Measurements from ENCODE around the gene MOB3C. TPM values are rescaled to one million over a fixed set of nuclear protein-coding genes. Genes with fewer than 3 reads are reported as not detected.
A peak's percentile ranks its signal among the peaks of the same experiment; 100 is the strongest.

MOB3C gene
- total and polyA plus RNA-seq, 2 of the 4 experiments (the other 2 are of a cell fraction) = 7.3 to 9.0 TPM

DNA sequence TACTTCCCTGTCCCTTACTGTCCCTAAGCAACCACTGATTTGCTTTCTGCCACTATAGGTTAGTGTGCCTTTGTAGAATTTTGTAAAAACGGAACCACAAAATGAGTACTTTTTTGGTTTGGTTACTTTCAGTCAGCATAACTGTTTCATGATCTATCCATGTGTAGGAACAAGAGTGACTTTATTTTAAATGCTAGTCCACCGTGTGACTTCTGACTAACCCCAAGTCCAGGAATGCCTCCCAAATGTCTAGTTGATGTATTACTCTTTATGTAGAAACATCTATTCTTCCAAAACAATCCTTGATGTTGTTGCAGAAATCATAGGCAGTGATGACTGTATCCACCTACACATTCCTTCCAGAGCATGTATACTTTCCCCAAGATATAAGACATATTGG is 30.2 kb upstream of the MOB3C start:
- Histone ChIP-seq H4K5ac (ENCODE audit: low read depth, low read length) (no peak overlapping the region), H3K14ac (replicated peaks; ENCODE audit: low read depth, low read length) (no peak overlapping the region), H3K4me1 (ENCODE audit: control insufficient read depth, insufficient read depth, low read length) (peaks cover 4% of the 10 kb centered on the region; the same call in 1 of the 2 replicates), H2AK9ac (replicated peaks; ENCODE audit: low read depth, low read length, poor library complexity) (no peak overlapping the region), H3K36me3 (ENCODE audit: control insufficient read depth, insufficient read depth, low read length) (peaks cover 12% of the 10 kb centered on the region), H3K79me1 (ENCODE audit: low read depth in 1 of 2, low read length in 2 of 2) (0 out of 4 replicates have a peak, but pooled peaks cover 0 to 3% of the 10 kb centered on the region in 2 experiments), H3K27ac (ENCODE audit: insufficient read depth, low read length) (no peak overlapping the region), H3K9me3 (ENCODE audit: control insufficient read depth, insufficient read depth, low read length) (0 out of 2 replicates have a peak, but pooled peaks cover 2% of the 10 kb centered on the region), H3K9me1 (ENCODE audit: insufficient read depth, low read length) (peaks cover 3% of the 10 kb centered on the region; the same call in 1 of the 2 replicates), H4K8ac (ENCODE audit: low read depth in 2 of 2, low read length in 2 of 2) (no peak overlapping the region), H3K9ac (ENCODE audit: low read depth, low read length) (no peak overlapping the region), H2BK5ac (ENCODE audit: low read depth, low read length, poor library complexity, severe bottlenecking) (no peak overlapping the region), H2BK120ac (ENCODE audit: low read depth, low read length) (no peak overlapping the region), H3K4ac (ENCODE audit: low read depth, low read length) (no peak overlapping the region), H4K91ac (ENCODE audit: insufficient read depth, low read depth, low read length) (no peak overlapping the region), H2AK5ac (ENCODE audit: low read depth, low read length) (no peak overlapping the region), H3K23ac (ENCODE audit: low read depth, low read length) (no peak overlapping the region), H2BK20ac (ENCODE audit: low read depth, low read length) (no peak overlapping the region), H3K4me3 (ENCODE audit: insufficient read depth, low read depth, low read length) (no peak overlapping the region), H2BK15ac (ENCODE audit: low read depth, low read length) (no peak overlapping the region), H3K56ac (ENCODE audit: extremely low read depth, insufficient read depth, low read length) (no peak overlapping the region), H4K20me1 (ENCODE audit: insufficient read depth, low read length) (0 out of 2 replicates have a peak, but pooled peaks cover 3% of the 10 kb centered on the region), H3K4me2 (ENCODE audit: low read depth, low read length) (no peak overlapping the region), H3K27me3 (ENCODE audit: control insufficient read depth, insufficient read depth, low read length) (no peaks in the 10 kb centered on the region), H2AFZ (replicated peaks; ENCODE audit: low read length, poor library complexity) (no peak overlapping the region), H3K18ac (ENCODE audit: low read depth, low read length) (no peak overlapping the region)
- dilution Hi-C loops (cut with HindIII; ENCODE audit: low sequenced_read_pairs, unreplicated experiment) = no loop called here
- TF ChIP-seq CTCF (conservative IDR thresholded peaks at IDR 0.05; ENCODE audit: low read depth, low read length) = no peak
- no peak for TF ChIP-seq SMC3 (IDR thresholded peaks at IDR 0.05; ENCODE audit: low read depth, low read length)
- TF ChIP-seq CEBPB (IDR thresholded peaks at IDR 0.05; ENCODE audit: low read depth, low read length) = peak; percentile 10; the same call in 1 of the 2 replicates
- no CpG with 5 or more reads among the region's 2 CpGs for WGBS, 2 experiments (ENCODE audit: extremely low coverage in 2 of 2, insufficient read length in 1 of 2)
- in situ Hi-C loops (cut with MboI; ENCODE audit: low sequenced_read_pairs) = no loop called here
- BruUV-seq (replicated peaks) = no TSS peak
- ATAC-seq (ENCODE audit: low read depth) (no peak), DNase-seq (peak; percentile 47)
- intact Hi-C loops (cut with micrococcal nuclease) = no loop called here
- POLR2A ChIA-PET (ENCODE audit: unreplicated experiment) = no interaction called here
- CTCF ChIA-PET = no interaction called here

Measured in IMR-90 (cell line).